Lower leg skin (tissue), 4 donors: ENCODE results near the gene YPEL1. TPM values are rescaled to one million over a fixed set of nuclear protein-coding genes. Genes with fewer than 3 reads are reported as not detected.
"Not testable (repeated sequence)": the region's sequence is repeated elsewhere in the genome, so short reads cannot be mapped to it uniquely, and the experiment has no call there.

Source experiments
- DNase-seq, 2 donors: peaks; one replicate each; pipeline ENCODE4 v3.0.0-alpha.2; 2019; ENCODE audit warnings: low spot score in 2 of 2
- H3K4me3 ChIP-seq: fragments of 200-600 bp; sonication (generic); 2 replicates; pipeline ENCODE4 v1.5.1; 2017; ENCODE audit warnings: mild to moderate bottlenecking, low read depth; ENCODE audit not compliant: poor library complexity, severe bottlenecking
- CTCF ChIP-seq, 3 donors: fragments of 450-650 bp; IDR thresholded peaks; one replicate each; pipeline ENCODE4 v1.5.1; 2016; ENCODE audit warnings: antibody characterized with exemption in 3 of 3, mild to moderate bottlenecking in 3 of 3, moderate library complexity in 2 of 3
- POLR2A ChIP-seq, 2 donors: fragments of 450-650 bp; IDR thresholded peaks; one replicate each; pipeline ENCODE4 v1.6.1; 2016 to 2017; ENCODE audit warnings: antibody characterized with exemption in 2 of 2, mild to moderate bottlenecking in 1 of 2, moderate library complexity in 1 of 2
- WGBS, 2 donors: methylation state at CpG; one replicate each; pipeline ENCODE4 v1.1.5; 2018; 5-methylcytosine and 5-hydroxymethylcytosine counted together
- intact Hi-C: fragments of 100-400 bp; cut with DNase I; formaldehyde crosslinking; loops from one replicate; pipeline ENCODE4 v1.15.0; 2023; ENCODE audit warnings: low total_unique reads
- total RNA-seq, 4 donors: library from RNA; depleted of rRNA; stranded (reverse); fragments of >200 nt; gene quantifications; one replicate each; pipeline ENCODE4 v1.1.0, GENCODE V29; 2016

Gene YPEL1
- total RNA-seq, 4 donors from 2014 or later, result 1.9 to 5.4 (median 2.8) TPM

GRCh38 chr22:21725956-21726649 lies 9.5 kb downstream of the YPEL1 start:
- intact Hi-C loops, result no loop called here
- 92 to 95% methylated on average over 19 of the region's 19 CpGs for WGBS, 2 donors

GRCh38 chr22:21724496-21724895 lies 11.1 kb downstream of the YPEL1 start:
- WGBS, 2 donors, result 96 to 97% methylated on average over 3 of the region's 3 CpGs
- H3K4me3 ChIP-seq, intact Hi-C loops, DNase-seq: not testable (repeated sequence)

More at GRCh38 chr22:21725956-21726649, 9.5 kb downstream of the YPEL1 start:
- no peak for DNase-seq
- no peak overlapping the region for H3K4me3 ChIP-seq
- TF ChIP-seq CTCF (IDR thresholded peaks at IDR 0.05) (no peak), POLR2A (IDR thresholded peaks at IDR 0.05) (no peak)

GRCh38 chr22:21721195-21721852 lies 14.3 kb downstream of the YPEL1 start:
- WGBS, 2 donors, result 93 to 98% methylated on average over 15 of the region's 15 CpGs
- intact Hi-C loops, DNase-seq, H3K4me3 ChIP-seq: not testable (repeated sequence)

- DNase-seq, H3K4me3 ChIP-seq, intact Hi-C loops: not testable (repeated sequence)
- 96% methylated on average over 10 of the region's 10 CpGs for WGBS, 2 donors
These were observed 15.3 kb downstream of the YPEL1 start for GRCh38 chr22:21720191-21720859.

GRCh38 chr22:21719024-21719423 lies 16.6 kb downstream of the YPEL1 start:
- intact Hi-C loops, result no loop called here
- WGBS, 2 donors, result 42 to 49% methylated on average over 4 of the region's 4 CpGs
- DNase-seq, result no peak
- H3K4me3 ChIP-seq, result no peak overlapping the region
- TF ChIP-seq CTCF (IDR thresholded peaks at IDR 0.05), result no peak
- TF ChIP-seq POLR2A (IDR thresholded peaks at IDR 0.05), result no peak

GRCh38 chr22:21718499-21718898 lies 17.1 kb downstream of the YPEL1 start:
- 75 to 79% methylated on average over 4 of the region's 4 CpGs for WGBS, 2 donors

GRCh38 chr22:21716395-21717122 lies 19.0 kb downstream of the YPEL1 start:
- 79 to 84% methylated on average over 15 of the region's 15 CpGs for WGBS, 2 donors
- intact Hi-C loops, result not testable (repeated sequence)

More at GRCh38 chr22:21718499-21718898, 17.1 kb downstream of the YPEL1 start:
- TF ChIP-seq CTCF (IDR thresholded peaks at IDR 0.05) (no peak), POLR2A (IDR thresholded peaks at IDR 0.05) (no peak)
- intact Hi-C loops, result no loop called here
- H3K4me3 ChIP-seq, result no peak overlapping the region
- DNase-seq, result no peak

More at GRCh38 chr22:21716395-21717122, 19.0 kb downstream of the YPEL1 start:
- not testable (repeated sequence) for DNase-seq, H3K4me3 ChIP-seq
